Astrocyte of the cerebellum (primary cell): ENCODE data around the gene CTNNA3.

Experiments used
- DNase-seq: peaks from one replicate; pipeline ENCODE4 v3.0.0-alpha.2; 2011; ENCODE audit warnings: low read depth
- H3K4me3 ChIP-seq: 2 replicates; pipeline ENCODE4 v1.5.1; 2011; ENCODE audit warnings: mild to moderate bottlenecking, low read depth, low read length, moderate library complexity
- CTCF ChIP-seq: IDR thresholded peaks from 2 replicates; pipeline ENCODE4 v1.5.1; 2012; ENCODE audit warnings: low read length, low read depth, moderate library complexity, mild to moderate bottlenecking; ENCODE audit errors: missing control alignments
- in situ Hi-C: cut with HindIII; loops from 2 replicates; pipeline ENCODE4 v1.10.0; 2017; ENCODE audit warnings: low sequenced_read_pairs

The CTNNA3 gene

DNA sequence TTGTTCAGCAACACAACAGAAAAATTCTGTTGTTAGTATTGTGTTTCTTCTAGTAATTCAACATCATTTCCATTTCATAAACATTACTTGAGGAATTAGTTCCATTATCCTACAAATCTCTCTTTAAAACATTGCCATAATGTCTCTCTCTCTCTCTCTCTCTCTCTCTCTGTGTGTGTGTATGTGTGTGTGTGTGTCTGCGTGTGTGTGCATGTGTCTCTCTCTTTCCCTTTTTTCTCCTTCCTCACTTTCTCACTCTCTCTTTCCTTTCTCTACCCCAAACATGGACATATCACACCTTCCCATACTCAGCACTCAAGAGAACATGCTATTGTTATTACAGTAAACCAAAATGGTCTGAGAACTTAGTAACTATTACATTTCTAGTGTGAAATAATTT lies 753.6 kb downstream of the CTNNA3 start:
- in situ Hi-C loops = no loop called here
- no peak for DNase-seq
- no peak for TF ChIP-seq CTCF
- no peak overlapping the region for H3K4me3 ChIP-seq

DNA sequence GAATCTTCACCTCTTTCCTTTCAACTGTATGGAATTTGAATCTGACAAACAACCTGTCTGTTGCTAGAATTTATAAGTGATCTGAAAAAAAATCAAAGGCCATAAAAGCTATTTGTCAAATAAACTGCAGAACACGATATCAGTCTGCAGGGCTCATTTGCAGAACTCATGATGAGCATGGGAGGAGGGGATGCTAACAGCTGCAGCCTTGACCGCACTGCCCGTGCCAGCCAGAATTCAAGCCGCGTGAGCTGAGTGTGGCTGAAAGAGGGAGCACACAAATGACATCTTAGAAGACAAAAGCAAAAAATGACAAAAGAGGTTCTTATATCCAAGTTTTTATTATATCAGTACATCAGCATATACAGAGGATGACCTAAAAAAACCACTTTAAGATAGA lies 754.5 kb downstream of the CTNNA3 start:
- no peak for DNase-seq
- in situ Hi-C loops = no loop called here
- no peak overlapping the region for H3K4me3 ChIP-seq
- no peak for TF ChIP-seq CTCF

DNA sequence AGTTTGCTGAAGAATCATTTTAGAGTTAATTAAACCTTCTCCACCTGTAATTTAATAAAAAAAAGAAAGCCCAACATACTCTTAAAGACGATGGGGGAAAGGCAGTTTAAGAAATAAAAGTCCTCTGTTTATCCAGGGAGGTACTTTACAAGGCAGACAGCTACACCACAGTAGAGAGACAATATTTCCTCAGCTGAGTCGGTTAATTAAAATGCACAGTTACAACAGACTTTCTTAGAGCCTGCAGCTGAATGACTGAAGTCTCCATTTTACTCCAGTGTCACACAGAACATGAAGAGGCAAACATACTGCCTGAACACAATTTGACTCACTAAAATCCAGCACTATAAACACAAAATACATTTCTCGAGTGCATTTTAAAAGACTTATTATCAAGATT lies 755.0 kb downstream of the CTNNA3 start:
- DNase-seq = no peak
- no peak overlapping the region for H3K4me3 ChIP-seq
- no peak for TF ChIP-seq CTCF
- in situ Hi-C loops = no loop called here

- in situ Hi-C loops = no loop called here
- no peak for TF ChIP-seq CTCF
- no peak for DNase-seq
- H3K4me3 ChIP-seq = no peak overlapping the region
These were observed 761.3 kb downstream of the CTNNA3 start for GRCh38 chr10:66934711-66935110.

GRCh38 chr10:66931949-66932343 lies 764.0 kb downstream of the CTNNA3 start:
- in situ Hi-C loops = no loop called here
- no peak overlapping the region for H3K4me3 ChIP-seq
- DNase-seq = no peak
- TF ChIP-seq CTCF = no peak

GRCh38 chr10:66931340-66931948 lies 764.6 kb downstream of the CTNNA3 start:
- no peak overlapping the region for H3K4me3 ChIP-seq
- TF ChIP-seq CTCF = peak; percentile 60
- in situ Hi-C loops = no loop called here
- peak; percentile 68 for DNase-seq
